ENCODE measurements around the gene JPH2.

JPH2 gene

GRCh38 chr20:44123251-44123650 is 63.7 kb downstream of the JPH2 start:
- DNase-seq (ENCODE audit: extremely low read depth, low read depth) = no peak
- no peak for TF ChIP-seq CTCF (IDR thresholded peaks at IDR 0.05; ENCODE audit: low read depth, low read length)

GRCh38 chr20:44120676-44121425 is 66.1 kb downstream of the JPH2 start:
- no peak for DNase-seq (ENCODE audit: extremely low read depth, low read depth)
- TF ChIP-seq CTCF (IDR thresholded peaks at IDR 0.05; ENCODE audit: low read depth, low read length) = no peak

- no peak for TF ChIP-seq CTCF (IDR thresholded peaks at IDR 0.05; ENCODE audit: low read depth, low read length)
- no peak for DNase-seq (ENCODE audit: extremely low read depth, low read depth)
Measured at GRCh38 chr20:44118185-44119033, 68.6 kb downstream of the JPH2 start.

- DNase-seq (ENCODE audit: extremely low read depth, low read depth) = no peak
- TF ChIP-seq CTCF (IDR thresholded peaks at IDR 0.05; ENCODE audit: low read depth, low read length) = no peak
Measured at GRCh38 chr20:44117296-44118184, 69.4 kb downstream of the JPH2 start.

GRCh38 chr20:44115762-44116644 is 71.0 kb downstream of the JPH2 start:
- no peak for TF ChIP-seq CTCF (IDR thresholded peaks at IDR 0.05; ENCODE audit: low read depth, low read length)
- no peak for DNase-seq (ENCODE audit: extremely low read depth, low read depth)

GRCh38 chr20:44115181-44115580 is 71.8 kb downstream of the JPH2 start:
- no peak for TF ChIP-seq CTCF (IDR thresholded peaks at IDR 0.05; ENCODE audit: low read depth, low read length)

More at GRCh38 chr20:44115181-44115580, 71.8 kb downstream of the JPH2 start:
- DNase-seq (ENCODE audit: extremely low read depth, low read depth) = no peak

All from AG09319 (cell line).